Kidney (tissue), 14 donors: ENCODE measurements around the gene FNIP2. TPM values are rescaled to one million over a fixed set of nuclear protein-coding genes. Genes with fewer than 3 reads are reported as not detected.

ENCODE experiments used
- DNase-seq, 5 donors: peaks; one replicate each; pipeline ENCODE4 v3.0.0-alpha.2; 2013 to 2020
- FAIRE-seq: peaks from 2 replicates; lab custom pipeline; 2012; peaks lifted over from hg19 to GRCh38; lab: Jason Lieb, UNC
- H3K27ac ChIP-seq, 2 donors: one replicate each; pipeline ENCODE4 v1.7.0; 2013; ENCODE audit warnings: low read depth in 2 of 2, low read length in 2 of 2, inconsistent platforms in 1 of 2
- H3K27me3 ChIP-seq: one replicate; pipeline ENCODE4 v1.7.1; 2013; ENCODE audit warnings: low read length, inconsistent platforms; ENCODE audit not compliant: control insufficient read depth, insufficient read depth
- H3K36me3 ChIP-seq, 3 donors: one replicate each; pipeline versions ENCODE4 v1.7.0 to v1.7.1; 2013; ENCODE audit warnings: low read length in 3 of 3, control low read depth in 1 of 3, inconsistent platforms in 1 of 3; ENCODE audit not compliant: insufficient read depth in 3 of 3, control insufficient read depth in 2 of 3
- H3K4me1 ChIP-seq, 3 donors: one replicate each; pipeline versions ENCODE4 v1.7.0 to v1.7.1; 2013; ENCODE audit warnings: low read length in 3 of 3, inconsistent platforms in 1 of 3, low read depth in 1 of 3; ENCODE audit not compliant: control insufficient read depth in 2 of 3, insufficient read depth in 2 of 3
- H3K4me3 ChIP-seq, 3 donors: one replicate each; pipeline versions ENCODE4 v1.7.0 to v1.8.1; 2013; ENCODE audit warnings: low read length in 3 of 3, control low read depth in 1 of 3, inconsistent platforms in 1 of 3
- H3K9ac ChIP-seq, 3 donors: one replicate each; pipeline versions ENCODE4 v1.7.0 to v1.7.1; 2013; ENCODE audit warnings: low read length in 3 of 3, control low read depth in 1 of 3, inconsistent platforms in 1 of 3
- H3K9me3 ChIP-seq, 3 donors: one replicate each; pipeline versions ENCODE4 v1.7.0 to v1.7.1; 2013; ENCODE audit warnings: low read length in 3 of 3, control low read depth in 1 of 3, inconsistent platforms in 1 of 3; ENCODE audit not compliant: control insufficient read depth in 2 of 3, insufficient read depth in 1 of 3
- CTCF ChIP-seq: IDR thresholded peaks from 3 replicates; pipeline ENCODE4 v1.5.1; 2012; ENCODE audit warnings: mild to moderate bottlenecking, moderate library complexity, borderline replicate concordance; ENCODE audit not compliant: insufficient read depth; ENCODE audit errors: extremely low read depth
- intact Hi-C: fragments of 100-400 bp; cut with DNase I; formaldehyde crosslinking; loops from one replicate; pipeline ENCODE4 v1.11.1; 2022
- polyA plus RNA-seq: library from polyadenylated mRNA; stranded (reverse); fragments of 350-450 nt; fragmentation: Illumina TruSeq; extraction: RNeasy Lipid Tissue Mini Kit (QIAGEN cat#74804); gene quantifications from one replicate; pipeline ENCODE4 v1.2.3, GENCODE V29; 2014; ENCODE audit warnings: low read depth, low replicate concordance; ENCODE audit not compliant: insufficient read depth
- total RNA-seq: library from RNA; stranded (reverse); fragmentation: NEBNext Ultra II Directional; extraction: Animal tissue kit (Norgen Biotek cat#: 25700); gene quantifications from one replicate; pipeline ENCODE4 v1.2.1, GENCODE V29; 2021
- donor health status: control.
- donor health status: control.
- donor health status: control.
- donor health status: control.
- donor health status: control.
- donor health status: DM: yes; HTN: yes; CAD: no.
- donor health status: Normal renal cell carcinoma (clear cell type).

Gene FNIP2
- total and polyA plus RNA-seq, 2 donors from 2014 or later = 13.2 to 65.1 TPM

GRCh38 chr4:158728236-158728635 is 40.6 kb upstream of the FNIP2 start:
- Histone ChIP-seq H3K4me1 (no peaks in the 10 kb centered on the region), H3K27me3 (peaks cover 2% of the 10 kb centered on the region), H3K9ac (no peak overlapping the region), H3K9me3 (no peaks in the 10 kb centered on the region), H3K27ac (no peak overlapping the region), H3K36me3 (no peaks in the 10 kb centered on the region), H3K4me3 (no peak overlapping the region)
- FAIRE-seq = no peak
- intact Hi-C loops = no loop called here
- no peak for DNase-seq
- TF ChIP-seq CTCF = no peak

- Histone ChIP-seq H3K27me3 (peaks cover 2% of the 10 kb centered on the region), H3K27ac (no peak overlapping the region), H3K9me3 (no peaks in the 10 kb centered on the region), H3K4me1 (no peaks in the 10 kb centered on the region), H3K4me3 (no peak overlapping the region), H3K9ac (no peak overlapping the region), H3K36me3 (no peaks in the 10 kb centered on the region)
- intact Hi-C loops = loop anchor here (10.0 kb wide), 1 partner anchor 115 kb away; no protein-coding TSS in a partner anchor
- DNase-seq = peak in 4 of 5 donors; percentile 54 to 81 (median 62)
- FAIRE-seq = peak; percentile 92
- TF ChIP-seq CTCF = peak; percentile 98
These were observed 38.9 kb upstream of the FNIP2 start for GRCh38 chr4:158729716-158730559.

GRCh38 chr4:158738866-158739265 is 30.0 kb upstream of the FNIP2 start:
- H3K27ac ChIP-seq = no peak overlapping the region
- no peaks in the 10 kb centered on the region for H3K4me1 ChIP-seq
- H3K9ac ChIP-seq = no peak overlapping the region
- FAIRE-seq = no peak
- intact Hi-C loops = loop anchor here (10.0 kb wide), 1 partner anchor 106 kb away; no protein-coding TSS in a partner anchor
- no peaks in the 10 kb centered on the region for H3K27me3 ChIP-seq
- no peak for DNase-seq
- H3K9me3 ChIP-seq = no peaks in the 10 kb centered on the region
- no peaks in the 10 kb centered on the region for H3K36me3 ChIP-seq
- H3K4me3 ChIP-seq = no peak overlapping the region
- TF ChIP-seq CTCF = no peak
